Left ventricle myocardium inferior (tissue), 1 donor: Measurements from ENCODE around the gene PDE6A. TPM values are rescaled to one million over a fixed set of nuclear protein-coding genes. Genes with fewer than 3 reads are reported as not detected.

Source experiments
- DNase-seq: peaks from one replicate; pipeline ENCODE4 v3.0.0-alpha.2; 2020
- H3K27ac ChIP-seq: fragments of 200-600 bp; replicated peaks from 2 replicates; pipeline ENCODE4 v1.8.0; 2021
- H3K27me3 ChIP-seq: fragments of 200-600 bp; 2 replicates; pipeline ENCODE4 v1.8.0; 2021; ENCODE audit warnings: low read depth
- H3K36me3 ChIP-seq: fragments of 200-600 bp; 2 replicates; pipeline ENCODE4 v1.8.0; 2021
- H3K4me1 ChIP-seq: fragments of 200-600 bp; 2 replicates; pipeline ENCODE4 v1.8.0; 2021
- H3K4me3 ChIP-seq: fragments of 200-600 bp; 2 replicates; pipeline ENCODE4 v1.8.0; 2021; ENCODE audit warnings: mild to moderate bottlenecking, moderate library complexity
- H3K9me3 ChIP-seq: fragments of 200-600 bp; replicated peaks from 2 replicates; pipeline ENCODE4 v1.8.0; 2021
- intact Hi-C: fragments of 100-400 bp; cut with micrococcal nuclease; formaldehyde crosslinking; loops from one replicate; pipeline ENCODE4 v1.11.0; 2022
- total RNA-seq: library from RNA; stranded (reverse); fragmentation: NEBNext Ultra II Directional; extraction: Animal tissue kit (Norgen Biotek cat#: 25700); gene quantifications from one replicate; pipeline ENCODE4 v1.2.1, GENCODE V29; 2021
- TF ChIP-seq, protein P1 (sequence below): fragments of 200-600 bp; IDR thresholded peaks from 2 replicates; pipeline ENCODE4 v1.8.0; 2021; ENCODE audit warnings: antibody characterized with exemption, mild to moderate bottlenecking, borderline replicate concordance
- donor health status: DM: no; HTN: yes; CAD: no; lungs with severe emphysema.

The PDE6A gene
- total RNA-seq, 1 donor from 2014 or later = 0.22 TPM

DNA sequence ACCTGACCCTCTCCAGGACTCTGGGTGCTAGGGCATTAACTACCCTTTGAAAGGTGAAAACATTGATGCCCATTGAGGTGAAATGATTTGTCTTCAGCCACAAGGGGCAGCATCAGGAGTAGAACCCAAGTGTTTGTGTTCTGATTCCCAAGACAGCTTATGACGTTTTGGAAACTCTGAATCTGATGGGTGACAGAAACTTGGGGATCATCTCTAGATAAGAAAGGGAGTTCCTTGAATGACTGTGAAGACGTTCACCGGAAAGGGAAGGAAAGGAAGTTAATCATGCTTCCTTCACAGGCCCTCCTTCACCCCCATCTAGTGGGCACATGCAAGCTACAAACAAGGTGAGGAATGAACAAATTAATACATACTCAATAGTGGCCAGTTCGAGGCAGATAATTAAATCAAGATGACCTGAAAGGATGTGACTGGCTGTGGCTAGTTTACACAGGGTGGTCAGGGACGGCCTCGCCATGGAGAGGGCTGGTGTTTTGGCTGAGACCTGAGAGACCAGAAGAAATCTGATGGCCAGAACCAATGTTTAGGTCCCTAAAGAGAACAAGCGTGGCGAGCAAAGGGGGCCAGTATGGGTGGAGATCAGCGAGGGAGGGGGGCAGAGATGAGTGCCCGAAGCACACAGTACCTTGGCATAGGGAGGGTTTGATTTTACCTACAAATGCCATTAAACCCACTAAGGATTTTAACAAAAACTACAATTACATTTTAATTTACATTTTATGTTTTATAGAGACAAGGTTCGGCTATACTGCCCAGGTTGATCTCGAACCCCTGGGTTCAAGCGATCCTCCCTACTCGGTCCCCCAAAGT, 15.0 kb upstream of the PDE6A start:
- TF ChIP-seq, protein P1, sequence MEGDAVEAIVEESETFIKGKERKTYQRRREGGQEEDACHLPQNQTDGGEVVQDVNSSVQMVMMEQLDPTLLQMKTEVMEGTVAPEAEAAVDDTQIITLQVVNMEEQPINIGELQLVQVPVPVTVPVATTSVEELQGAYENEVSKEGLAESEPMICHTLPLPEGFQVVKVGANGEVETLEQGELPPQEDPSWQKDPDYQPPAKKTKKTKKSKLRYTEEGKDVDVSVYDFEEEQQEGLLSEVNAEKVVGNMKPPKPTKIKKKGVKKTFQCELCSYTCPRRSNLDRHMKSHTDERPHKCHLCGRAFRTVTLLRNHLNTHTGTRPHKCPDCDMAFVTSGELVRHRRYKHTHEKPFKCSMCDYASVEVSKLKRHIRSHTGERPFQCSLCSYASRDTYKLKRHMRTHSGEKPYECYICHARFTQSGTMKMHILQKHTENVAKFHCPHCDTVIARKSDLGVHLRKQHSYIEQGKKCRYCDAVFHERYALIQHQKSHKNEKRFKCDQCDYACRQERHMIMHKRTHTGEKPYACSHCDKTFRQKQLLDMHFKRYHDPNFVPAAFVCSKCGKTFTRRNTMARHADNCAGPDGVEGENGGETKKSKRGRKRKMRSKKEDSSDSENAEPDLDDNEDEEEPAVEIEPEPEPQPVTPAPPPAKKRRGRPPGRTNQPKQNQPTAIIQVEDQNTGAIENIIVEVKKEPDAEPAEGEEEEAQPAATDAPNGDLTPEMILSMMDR = peak; percentile 63
- no peaks in the 10 kb centered on the region for H3K27me3 ChIP-seq
- intact Hi-C loops = loop anchor here (10.0 kb wide), 1 partner anchor 125 kb away; no protein-coding TSS in a partner anchor
- H3K27ac ChIP-seq = peak overlapping the region; percentile 93
- H3K9me3 ChIP-seq = no peaks in the 10 kb centered on the region
- peak overlapping the region; percentile 80 for H3K4me3 ChIP-seq
- DNase-seq = no peak
- peaks cover 22% of the 10 kb centered on the region for H3K4me1 ChIP-seq
- H3K36me3 ChIP-seq = no peaks in the 10 kb centered on the region

DNA sequence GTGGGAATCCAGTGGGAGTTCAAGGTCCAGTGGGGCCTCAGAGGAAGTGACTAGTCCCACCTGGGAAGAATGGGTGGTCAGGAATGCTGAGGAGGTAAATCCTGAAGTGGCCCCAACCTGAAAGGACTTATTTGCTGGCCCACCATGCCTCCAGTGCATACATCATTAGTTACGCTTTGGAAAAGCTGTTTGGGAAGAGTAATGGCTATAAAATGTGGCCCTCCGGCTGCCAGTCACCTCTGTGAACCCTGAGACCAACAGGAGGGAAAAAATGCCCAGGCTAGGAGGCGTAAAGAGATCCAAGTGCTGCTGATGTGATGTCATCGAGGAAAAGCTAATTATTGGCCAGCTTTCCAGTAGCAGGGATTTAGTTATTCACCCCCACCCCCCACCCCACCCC, 13.3 kb upstream of the PDE6A start:
- intact Hi-C loops = no loop called here
- no peaks in the 10 kb centered on the region for H3K36me3 ChIP-seq
- TF ChIP-seq, protein P1 = no peak
- H3K9me3 ChIP-seq = no peaks in the 10 kb centered on the region
- no peak overlapping the region for H3K4me3 ChIP-seq
- no peak for DNase-seq
- H3K27ac ChIP-seq = no peak overlapping the region
- H3K4me1 ChIP-seq = peaks cover 22% of the 10 kb centered on the region
- no peaks in the 10 kb centered on the region for H3K27me3 ChIP-seq

DNA sequence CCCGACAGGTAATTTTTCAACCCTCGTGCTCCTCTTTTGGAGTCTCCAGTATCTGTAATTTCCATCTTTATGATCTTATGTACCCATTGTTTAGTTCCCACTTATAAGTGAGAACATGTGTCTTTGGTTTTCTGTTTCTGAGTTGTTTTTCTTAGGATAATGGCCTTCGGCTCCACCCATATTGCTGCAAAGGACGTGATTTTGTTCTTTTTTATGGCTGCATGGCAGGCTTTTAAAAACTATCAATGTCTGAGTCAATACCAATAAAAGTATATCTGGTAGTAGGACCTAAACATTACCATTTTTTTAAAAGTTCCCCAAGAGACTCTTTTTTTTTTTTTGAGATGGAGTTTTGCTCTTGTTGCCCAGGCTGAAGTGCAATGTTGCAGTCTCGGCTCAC, 12.1 kb upstream of the PDE6A start:
- intact Hi-C loops = no loop called here
- no peak overlapping the region for H3K4me3 ChIP-seq
- H3K27me3 ChIP-seq = no peaks in the 10 kb centered on the region
- H3K36me3 ChIP-seq = no peaks in the 10 kb centered on the region
- DNase-seq = no peak
- no peak overlapping the region for H3K27ac ChIP-seq
- no peaks in the 10 kb centered on the region for H3K9me3 ChIP-seq
- TF ChIP-seq, protein P1 = no peak
- peaks cover 20% of the 10 kb centered on the region for H3K4me1 ChIP-seq

DNA sequence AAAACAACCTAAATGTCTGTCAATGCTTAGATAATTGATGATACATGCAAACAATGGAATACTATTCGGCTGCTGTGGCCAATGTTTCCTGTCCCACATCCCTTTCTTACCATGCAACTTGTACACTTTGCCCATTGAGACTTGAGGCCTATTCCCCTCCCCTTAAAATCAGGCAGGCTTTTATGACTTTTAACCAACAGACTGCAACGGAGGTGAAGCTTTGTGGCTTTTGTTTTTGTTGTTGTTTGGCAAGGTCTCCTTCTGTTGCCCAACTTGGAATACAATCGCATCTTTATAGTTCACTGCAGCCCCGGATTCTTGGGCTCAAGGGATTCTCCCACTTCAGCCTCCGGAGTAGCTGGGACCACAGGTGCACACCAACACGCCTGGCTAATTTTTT, 10.2 kb upstream of the PDE6A start:
- H3K27me3 ChIP-seq = no peaks in the 10 kb centered on the region
- H3K27ac ChIP-seq = no peak overlapping the region
- intact Hi-C loops = no loop called here
- no peak for DNase-seq
- no peaks in the 10 kb centered on the region for H3K36me3 ChIP-seq
- H3K4me3 ChIP-seq = no peak overlapping the region
- no peaks in the 10 kb centered on the region for H3K9me3 ChIP-seq
- TF ChIP-seq, protein P1 = no peak
- peaks cover 4% of the 10 kb centered on the region for H3K4me1 ChIP-seq

DNA sequence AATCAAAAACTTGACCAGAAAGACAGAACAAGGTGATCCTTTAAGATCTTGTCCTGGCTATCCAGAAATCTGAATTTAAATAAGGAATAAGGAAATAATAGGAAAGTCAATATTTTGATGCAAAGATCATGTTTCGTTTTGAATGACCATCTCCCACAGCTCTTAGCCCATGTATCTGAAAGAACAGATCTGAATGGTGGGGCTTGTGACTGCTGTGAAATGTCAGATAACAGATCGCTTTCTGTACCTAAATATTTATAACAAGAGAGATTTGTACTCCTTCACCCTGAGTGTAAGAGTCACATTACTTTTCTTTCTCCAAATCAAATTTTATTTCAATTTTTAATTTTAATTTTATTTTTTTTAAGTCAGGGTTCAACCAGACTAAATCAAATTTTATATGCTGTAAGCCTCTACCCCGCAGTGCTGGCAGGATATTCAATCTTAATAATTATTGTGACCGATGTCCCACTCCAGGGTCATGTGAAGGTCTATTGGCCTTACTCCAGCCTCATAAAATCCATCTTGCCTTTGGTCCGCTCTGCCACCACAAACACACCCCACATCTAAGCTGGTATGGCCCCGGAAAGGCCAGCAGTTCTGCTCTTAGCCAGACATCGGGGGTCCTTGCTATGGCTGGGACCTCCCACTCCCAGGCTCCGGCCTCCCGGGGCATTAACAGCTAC, 9.0 kb upstream of the PDE6A start:
- Histone ChIP-seq H3K4me1 (no peaks in the 10 kb centered on the region), H3K9me3 (no peaks in the 10 kb centered on the region), H3K27me3 (no peaks in the 10 kb centered on the region), H3K36me3 (no peaks in the 10 kb centered on the region), H3K4me3 (no peak overlapping the region), H3K27ac (no peak overlapping the region)
- TF ChIP-seq, protein P1 = no peak
- intact Hi-C loops = no loop called here
- no peak for DNase-seq
